HG03520 (cell line): ENCODE measurements around the gene GNG7.
"Not testable (repeated sequence)": the region's sequence is repeated elsewhere in the genome, so short reads cannot be mapped to it uniquely, and the experiment has no call there.

ENCODE experiments used
- ATAC-seq: cut with Tn5 transposase; IDR thresholded peaks from one replicate; pipeline ENCODE4 v1.9.1; 2021; ENCODE audit warnings: mild to moderate bottlenecking, moderate library complexity; ENCODE audit not compliant: unreplicated experiment

The GNG7 gene

GRCh38 chr19:2523630-2524311 lies 178.7 kb downstream of the GNG7 start:
- no peak for ATAC-seq

- no peak for ATAC-seq
These were observed 183.0 kb downstream of the GNG7 start for GRCh38 chr19:2519482-2519881.

GRCh38 chr19:2518856-2519255 lies 183.6 kb downstream of the GNG7 start:
- not testable (repeated sequence) for ATAC-seq

- no peak for ATAC-seq
These were observed 184.5 kb downstream of the GNG7 start for GRCh38 chr19:2517881-2518601.

GRCh38 chr19:2516727-2517126 lies 185.8 kb downstream of the GNG7 start:
- ATAC-seq, result no peak

GRCh38 chr19:2514981-2515518 lies 187.4 kb downstream of the GNG7 start:
- ATAC-seq, result no peak

- ATAC-seq, result no peak
These were observed 189.7 kb downstream of the GNG7 start for GRCh38 chr19:2512523-2513431.

- no peak for ATAC-seq
These were observed 190.5 kb downstream of the GNG7 start for GRCh38 chr19:2511991-2512390.

- ATAC-seq, result no peak
These were observed 190.9 kb downstream of the GNG7 start for GRCh38 chr19:2511570-2511969.

- ATAC-seq, result no peak
These were observed 193.4 kb downstream of the GNG7 start for GRCh38 chr19:2509096-2509495.

- no peak for ATAC-seq
These were observed 195.4 kb downstream of the GNG7 start for GRCh38 chr19:2507109-2507508.

- ATAC-seq, result not testable (repeated sequence)
These were observed 195.8 kb downstream of the GNG7 start for GRCh38 chr19:2506656-2507055.

- no peak for ATAC-seq
These were observed 198.9 kb downstream of the GNG7 start for GRCh38 chr19:2503521-2504109.

- no peak for ATAC-seq
These were observed 201.6 kb downstream of the GNG7 start for GRCh38 chr19:2500841-2501261.

- no peak for ATAC-seq
These were observed 202.3 kb downstream of the GNG7 start for GRCh38 chr19:2500156-2500555.

- ATAC-seq, result no peak
These were observed 205.3 kb downstream of the GNG7 start for GRCh38 chr19:2497186-2497585.

GRCh38 chr19:2495651-2496316 lies 206.7 kb downstream of the GNG7 start:
- ATAC-seq, result no peak

- no peak for ATAC-seq
These were observed 207.3 kb downstream of the GNG7 start for GRCh38 chr19:2495130-2495641.

- ATAC-seq, result no peak
These were observed 207.9 kb downstream of the GNG7 start for GRCh38 chr19:2494447-2495129.

- no peak for ATAC-seq
These were observed 208.4 kb downstream of the GNG7 start for GRCh38 chr19:2494084-2494446.
